T1000 (cell line): Measurements from ENCODE around the gene EXT2.

Experiments used
- DNase-seq: peaks from one replicate; lab custom pipeline; 2025; ENCODE audit warnings: mixed read lengths; lab: John Stamatoyannopoulos, UW

Gene EXT2

GRCh38 chr11:44243086-44243485 is 147.6 kb downstream of the EXT2 start:
- no peak for DNase-seq

- no peak for DNase-seq
Observed at GRCh38 chr11:44243595-44244343, 148.3 kb downstream of the EXT2 start.

GRCh38 chr11:44244639-44245310 is 149.3 kb downstream of the EXT2 start:
- no peak for DNase-seq

DNA sequence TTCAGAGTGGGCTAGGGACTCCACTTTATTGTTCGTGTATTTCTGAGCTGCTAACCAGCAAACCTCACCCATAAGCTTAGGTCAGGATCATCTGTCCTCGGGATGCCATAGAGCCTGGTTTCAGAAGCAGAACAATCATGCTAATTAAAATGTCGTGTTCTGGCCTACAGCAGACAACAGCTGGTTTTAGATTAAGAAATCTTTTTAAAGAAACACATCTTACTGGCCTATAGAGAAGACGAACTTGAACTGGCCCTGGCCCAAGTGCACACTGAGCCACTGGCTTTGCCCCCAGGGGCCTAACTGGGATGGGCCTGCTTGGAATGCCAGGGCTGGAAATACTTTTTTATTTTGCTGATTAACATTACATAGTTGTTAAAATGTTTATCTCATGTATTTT is 151.2 kb downstream of the EXT2 start:
- DNase-seq = no peak

- DNase-seq = no peak
Observed at GRCh38 chr11:44247508-44247907, 152.0 kb downstream of the EXT2 start.

- DNase-seq = no peak
Observed at GRCh38 chr11:44248109-44248508, 152.6 kb downstream of the EXT2 start.

GRCh38 chr11:44250421-44250820 is 154.9 kb downstream of the EXT2 start:
- no peak for DNase-seq

DNA sequence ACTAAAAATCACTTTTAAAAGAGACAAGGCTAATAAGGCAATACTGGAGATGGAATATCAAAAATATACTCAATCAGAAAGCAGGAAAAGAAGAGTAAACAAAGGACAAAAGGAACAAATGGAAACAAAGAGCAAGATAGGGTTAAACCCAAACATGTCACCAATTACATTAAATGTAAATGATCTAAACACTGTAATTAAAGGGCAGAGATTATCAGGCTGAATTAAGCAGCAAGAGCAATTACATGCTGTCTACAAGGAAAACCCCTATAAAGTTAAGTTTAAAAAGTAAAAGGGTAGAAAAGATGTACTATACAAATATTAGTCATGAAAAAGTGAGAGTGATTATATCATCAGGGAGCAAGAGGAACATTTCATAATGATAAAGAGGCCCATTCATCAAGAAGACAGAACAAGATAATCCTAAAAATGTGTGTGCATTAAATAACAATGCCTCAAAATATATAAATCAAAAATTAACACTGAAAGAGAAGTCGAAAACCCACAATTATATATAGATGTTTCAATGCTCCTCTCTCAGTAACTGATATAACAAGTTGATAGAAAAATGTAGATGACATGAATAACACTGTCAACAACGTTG is 157.6 kb downstream of the EXT2 start:
- DNase-seq = no peak

DNA sequence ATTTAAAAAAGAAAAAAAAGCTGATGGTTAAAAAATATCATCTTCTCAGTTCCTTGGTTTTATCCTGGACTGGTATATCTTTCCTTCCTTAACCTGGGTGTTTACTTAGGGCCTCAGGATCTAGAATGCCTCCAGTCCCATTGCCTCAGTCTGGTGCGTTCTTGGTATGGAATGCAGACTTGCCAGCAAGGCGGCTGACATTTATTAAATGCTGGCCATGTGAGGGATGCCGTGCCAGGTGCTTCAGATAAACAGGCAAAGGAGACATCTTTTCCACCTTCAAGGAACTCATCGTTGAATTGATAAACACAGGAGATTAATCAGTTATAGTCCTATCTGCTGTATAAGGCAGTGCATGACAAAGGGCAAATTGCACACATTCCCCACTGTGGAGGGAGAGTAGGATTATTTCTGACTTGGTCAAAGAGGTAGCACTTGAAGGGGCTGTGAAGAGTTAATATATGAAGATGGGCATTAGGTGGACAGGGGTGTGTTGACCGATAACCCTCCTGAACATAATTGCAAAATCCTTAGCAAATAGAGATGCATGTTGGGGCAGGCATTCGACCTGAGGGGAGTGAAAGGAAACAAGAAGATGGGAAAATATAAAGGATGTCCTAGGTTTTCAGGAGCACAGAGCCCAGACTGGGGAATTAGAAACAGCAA is 160.1 kb downstream of the EXT2 start:
- no peak for DNase-seq

GRCh38 chr11:44256673-44257291 is 161.3 kb downstream of the EXT2 start:
- DNase-seq = no peak

- no peak for DNase-seq
Observed at GRCh38 chr11:44257338-44258189, 162.1 kb downstream of the EXT2 start.

GRCh38 chr11:44258190-44258489 is 162.7 kb downstream of the EXT2 start:
- no peak for DNase-seq

- no peak for DNase-seq
Observed at GRCh38 chr11:44258839-44259420, 163.5 kb downstream of the EXT2 start.

DNA sequence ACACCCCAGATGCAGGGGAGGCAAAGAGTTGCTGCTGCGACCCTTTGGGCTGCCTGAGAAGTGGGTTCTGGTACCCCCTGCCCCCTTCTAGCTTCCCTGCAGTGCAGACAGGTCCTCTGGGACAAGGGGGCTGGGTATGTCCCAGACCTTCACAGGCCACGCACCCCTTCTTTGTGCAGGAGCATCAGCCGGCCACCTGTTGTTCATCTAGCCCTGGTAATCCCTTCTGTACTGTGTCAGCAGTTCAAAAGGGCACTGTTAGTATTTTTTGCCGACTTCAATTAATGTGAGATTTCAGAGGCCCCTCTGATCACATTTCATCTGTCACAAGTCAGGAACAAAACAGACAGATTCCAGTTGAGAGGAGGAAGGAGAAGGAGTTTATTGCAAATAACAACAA is 164.6 kb downstream of the EXT2 start:
- DNase-seq = no peak

DNA sequence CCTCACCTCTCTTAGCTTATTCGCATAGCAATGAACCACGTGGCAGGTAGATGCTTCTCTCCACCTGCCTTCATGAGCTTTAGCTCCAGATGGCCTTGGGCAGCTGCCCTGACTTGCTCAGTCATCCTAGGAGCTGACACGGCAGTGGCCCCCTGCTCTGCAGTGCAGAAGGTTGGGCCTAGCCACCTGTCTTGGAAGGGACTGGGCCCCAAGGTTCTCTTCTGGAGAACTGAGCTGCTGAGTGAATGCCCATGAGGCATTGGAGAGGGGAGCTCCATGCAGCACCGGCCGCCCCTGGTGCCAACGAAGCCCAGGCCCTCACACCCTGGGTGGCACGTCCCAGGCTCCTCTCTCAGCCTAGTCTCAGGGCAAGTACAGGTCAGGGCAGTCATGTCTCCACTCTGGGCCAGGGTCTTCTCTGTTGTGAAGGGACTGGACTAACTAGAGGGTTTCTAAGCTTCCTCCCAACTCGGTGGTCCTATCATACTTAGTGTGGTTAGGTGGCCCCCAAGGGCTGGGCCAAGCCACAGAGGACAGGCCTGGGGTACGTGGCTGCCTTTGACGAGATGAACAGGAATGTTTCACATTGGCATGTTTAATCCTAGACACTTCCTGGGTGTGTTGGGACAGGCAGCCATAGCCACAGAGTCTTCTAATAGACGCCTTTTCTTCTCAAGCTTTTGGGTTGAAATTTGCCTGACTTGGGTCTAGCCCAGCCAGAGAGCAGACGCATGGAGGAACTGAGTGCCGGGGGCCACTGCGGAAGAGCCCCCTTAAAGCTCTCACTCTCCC is 166.5 kb downstream of the EXT2 start:
- no peak for DNase-seq

DNA sequence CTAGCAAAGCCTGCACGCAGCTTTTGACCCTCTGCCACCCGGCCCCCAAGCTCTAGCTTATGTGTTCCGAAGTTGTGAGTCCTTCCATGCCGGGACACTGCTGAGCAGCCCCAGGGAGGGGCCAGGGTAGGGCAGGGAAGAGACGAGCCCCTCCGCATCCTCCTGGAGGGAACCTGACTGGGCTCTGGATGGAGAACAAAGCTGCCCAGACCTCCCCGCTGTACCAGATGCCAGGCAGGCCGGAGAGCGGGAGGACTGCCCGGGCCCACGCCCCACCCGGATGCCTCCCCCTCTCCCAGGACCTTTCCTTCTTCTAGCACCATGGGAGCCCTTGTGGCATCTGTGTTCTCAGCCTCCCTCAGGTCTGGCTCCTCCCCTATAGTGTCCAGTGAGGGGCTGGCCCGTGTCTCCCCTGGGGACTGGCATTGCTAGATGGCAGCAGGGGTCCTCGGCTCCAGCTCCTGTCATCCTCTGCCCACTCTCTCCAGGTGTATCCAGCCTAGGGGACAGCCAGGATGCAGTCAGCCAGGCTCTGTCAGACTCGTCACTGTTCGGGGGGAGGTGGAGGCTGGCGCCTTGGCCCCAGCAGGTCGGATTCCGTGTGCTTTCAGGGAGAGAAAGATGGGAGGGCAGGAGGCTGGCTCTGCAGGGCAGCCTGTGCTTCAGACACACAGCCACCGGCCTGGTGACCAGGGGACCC is 168.4 kb downstream of the EXT2 start:
- DNase-seq = no peak

DNA sequence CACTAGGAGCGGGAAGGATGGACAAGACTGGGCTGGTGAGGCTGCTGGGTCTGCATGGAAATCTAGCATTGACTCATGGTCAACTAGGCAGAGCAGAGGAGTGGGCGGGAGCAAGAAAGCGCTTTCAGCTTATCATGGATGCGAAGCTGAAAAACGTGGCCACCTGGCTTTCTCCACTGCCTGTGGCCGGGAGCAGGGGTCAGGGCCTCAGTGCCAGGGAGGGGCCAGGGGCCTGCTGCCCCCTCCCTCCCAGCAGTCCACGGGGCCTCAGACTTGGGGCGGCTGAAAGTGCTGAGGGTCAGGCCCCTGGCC is 168.9 kb downstream of the EXT2 start:
- no peak for DNase-seq

DNA sequence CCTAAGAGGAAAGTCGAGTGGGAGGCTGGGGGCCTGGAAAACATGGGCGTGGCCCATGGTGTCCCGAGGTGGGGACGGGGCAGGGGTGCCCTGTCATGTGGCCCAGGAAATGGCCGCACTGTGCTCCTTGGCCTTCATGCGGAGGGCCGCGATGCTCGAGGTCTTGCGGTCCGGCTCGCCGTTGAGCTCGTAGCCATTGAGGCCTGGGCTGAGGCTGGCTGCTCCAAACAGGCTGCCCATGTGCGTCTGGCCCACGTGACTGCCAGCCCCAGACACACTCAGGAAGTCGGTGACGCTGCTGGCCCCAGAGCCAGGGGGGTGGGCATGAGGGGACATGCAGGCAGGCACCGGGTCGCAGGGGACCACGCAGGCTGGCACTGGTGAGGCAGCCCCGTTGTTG is 169.3 kb downstream of the EXT2 start:
- no peak for DNase-seq

- DNase-seq = no peak
Observed at GRCh38 chr11:44266056-44266780, 170.7 kb downstream of the EXT2 start.
